AML-193 (cell line): ENCODE measurements around the gene PHETA2.
"Not testable (repeated sequence)": the region's sequence is repeated elsewhere in the genome, so short reads cannot be mapped to it uniquely, and the experiment has no call there.

Source experiments
- DNase-seq, 2 experiments: peaks; one replicate each; lab custom pipeline; 2025; lab: John Stamatoyannopoulos, UW

PHETA2 gene

GRCh38 chr22:42104332-42104860, 30.3 kb downstream of the PHETA2 start:
- not testable (repeated sequence) for DNase-seq

GRCh38 chr22:42108848-42109247, 34.8 kb downstream of the PHETA2 start:
- no peak for DNase-seq

GRCh38 chr22:42111798-42112197, 37.8 kb downstream of the PHETA2 start:
- DNase-seq, result no peak

GRCh38 chr22:42112793-42113192, 38.7 kb downstream of the PHETA2 start:
- not testable (repeated sequence) for DNase-seq

- peak; percentile 47 to 55 for DNase-seq
These were observed 40.7 kb downstream of the PHETA2 start for GRCh38 chr22:42114721-42115120.

- DNase-seq, result not testable (repeated sequence)
These were observed 41.4 kb downstream of the PHETA2 start for GRCh38 chr22:42115420-42115830.

- DNase-seq, result no peak
These were observed 42.9 kb downstream of the PHETA2 start for GRCh38 chr22:42116848-42117424.

GRCh38 chr22:42120231-42121021, 46.4 kb downstream of the PHETA2 start:
- peak; percentile 24 to 31 for DNase-seq

GRCh38 chr22:42123529-42123928, 49.5 kb downstream of the PHETA2 start:
- DNase-seq, result not testable (repeated sequence)

GRCh38 chr22:42127606-42128005, 53.6 kb downstream of the PHETA2 start:
- no peak for DNase-seq

GRCh38 chr22:42128007-42128406, 54.0 kb downstream of the PHETA2 start:
- not testable (repeated sequence) for DNase-seq
